HepG2 (cell line): ENCODE results near the gene ZNF277. TPM values are rescaled to one million over a fixed set of nuclear protein-coding genes. Genes with fewer than 3 reads are reported as not detected.

Experiments
- ATAC-seq: fragments of 200-7000 bp; cut with Tn5 transposase; 3 replicates; pipeline ENCODE4 v1.9.1; 2020; ENCODE audit warnings: mild to moderate bottlenecking, moderate library complexity
- BruUV-seq: library from RNA; stranded (reverse); fragments of 400-500 nt; replicated peaks from 2 replicates; lab custom pipeline; 2021; lab: Mats Ljungman, UMichigan
- CTCF ChIA-PET: fragments of 300-600 bp; formaldehyde crosslinking; extraction: SDS; loops from one replicate; lab custom pipeline; 2021; ENCODE audit warnings: low total read pairs, inconsistent platforms, low intra/inter-chr PET ratio; lab: Yijun Ruan, JAX
- POLR2A ChIA-PET: fragments of 350-600 bp; sonication (Branson Sonifier 250); formaldehyde crosslinking; loops from one replicate; lab custom pipeline; 2020; ENCODE audit warnings: antibody characterized with exemption, inconsistent platforms; lab: Yijun Ruan, JAX
- DNase-seq: peaks from one replicate; pipeline ENCODE4 v3.0.0-alpha.2; 2015; ENCODE audit warnings: low spot score
- FAIRE-seq: peaks from 3 replicates; lab custom pipeline; 2011; peaks lifted over from hg19 to GRCh38; lab: Jason Lieb, UNC
- H2AFZ ChIP-seq: one replicate; pipeline ENCODE4 v1.6.1; 2011; ENCODE audit warnings: low read length, inconsistent platforms
- H3K27ac ChIP-seq: fragments of 300-600 bp; 3 replicates; pipeline ENCODE4 v1.8.0; 2011; ENCODE audit warnings: mixed run types, mild to moderate bottlenecking, mixed read lengths, low read length, inconsistent platforms; ENCODE audit not compliant: insufficient read depth; ENCODE audit errors: extremely low read length
- H3K27me3 ChIP-seq, 2 experiments: fragments of 200-600 bp in 1 of 2; 2 replicates in 1 of 2; 3 replicates in 1 of 2; pipeline versions ENCODE4 v1.6.0 to v1.8.0; 2011; ENCODE audit warnings: low read length in 2 of 2, mild to moderate bottlenecking in 2 of 2, moderate library complexity in 2 of 2, inconsistent platforms in 1 of 2; ENCODE audit not compliant: insufficient read depth in 2 of 2, control insufficient read depth in 1 of 2
- H3K36me3 ChIP-seq, 2 experiments: fragments of 200-600 bp in 1 of 2; replicated peaks in 1 of 2; 2 replicates in 1 of 2; 3 replicates in 1 of 2; pipeline versions ENCODE4 v1.5.1 to v1.8.0; 2011; ENCODE audit warnings: low read length in 2 of 2, inconsistent platforms in 1 of 2; ENCODE audit not compliant: insufficient read depth in 2 of 2, control insufficient read depth in 1 of 2
- H3K4me1 ChIP-seq: 2 replicates; pipeline ENCODE4 v1.5.1; 2012; ENCODE audit warnings: low read length, inconsistent platforms; ENCODE audit not compliant: insufficient read depth
- H3K4me2 ChIP-seq: 2 replicates; pipeline ENCODE4 v1.6.0; 2011; ENCODE audit warnings: low read depth, low read length, inconsistent platforms
- H3K4me3 ChIP-seq, 3 experiments: fragments of 200-600 bp in 1 of 3; sonication (generic), shearing (Covaris generic) in 1 of 3; replicated peaks in 1 of 3; 2 replicates each; pipeline ENCODE4 v1.5.1; 2011 to 2016; ENCODE audit warnings: low read length in 3 of 3, inconsistent platforms in 2 of 3, low read depth in 2 of 3, mild to moderate bottlenecking in 2 of 3, control low read depth in 1 of 3, mixed read lengths in 1 of 3; ENCODE audit not compliant: insufficient read depth in 1 of 3
- H3K79me2 ChIP-seq: one replicate; pipeline ENCODE4 v1.6.1; 2011; ENCODE audit warnings: low read length, inconsistent platforms; ENCODE audit not compliant: insufficient read depth
- H3K9ac ChIP-seq: 2 replicates; pipeline ENCODE4 v1.6.0; 2011; ENCODE audit warnings: mild to moderate bottlenecking, low read depth, low read length, inconsistent platforms; ENCODE audit not compliant: insufficient read depth
- H3K9me3 ChIP-seq: 2 replicates; pipeline ENCODE4 v1.5.1; 2012; ENCODE audit warnings: mild to moderate bottlenecking, low read length
- H4K20me1 ChIP-seq: 2 replicates; pipeline ENCODE4 v1.6.0; 2011; ENCODE audit warnings: inconsistent platforms, mild to moderate bottlenecking, low read length, moderate library complexity; ENCODE audit not compliant: insufficient read depth
- ARID4A ChIP-seq: sonication (generic); formaldehyde crosslinking; IDR thresholded peaks from 2 replicates; pipeline ENCODE4 v1.5.0; 2020; ENCODE audit warnings: mild to moderate bottlenecking, missing genetic modification reagents, borderline replicate concordance
- BCL6 ChIP-seq: IDR thresholded peaks from 2 replicates; pipeline ENCODE4 v1.6.1; 2016; ENCODE audit warnings: missing genetic modification reagents, missing compliant biosample characterization
- BCLAF1 ChIP-seq: fragments of 450-650 bp; IDR thresholded peaks from 2 replicates; pipeline ENCODE4 v1.6.1; 2017; ENCODE audit warnings: mild to moderate bottlenecking
- CREM ChIP-seq, 2 experiments: sonication (generic) in 1 of 2; formaldehyde crosslinking in 1 of 2; IDR thresholded peaks; 2 replicates each; pipeline versions ENCODE4 v1.4.0 to v1.6.1; 2016 to 2020; ENCODE audit warnings: antibody characterized with exemption in 1 of 2, mild to moderate bottlenecking in 1 of 2, missing genetic modification reagents in 1 of 2
- PHF21A ChIP-seq: sonication (generic); formaldehyde crosslinking; IDR thresholded peaks from 2 replicates; pipeline ENCODE4 v1.5.0; 2020; ENCODE audit warnings: mild to moderate bottlenecking, missing genetic modification reagents
- POGZ ChIP-seq: sonication (generic); formaldehyde crosslinking; IDR thresholded peaks from 2 replicates; pipeline ENCODE4 v1.4.0; 2020; ENCODE audit warnings: mild to moderate bottlenecking, missing genetic modification reagents
- XRCC5 ChIP-seq: fragments of 200-400 bp; formaldehyde crosslinking; optimal IDR thresholded peaks from 2 replicates; pipeline ENCODE3; 2017; ENCODE audit warnings: mild to moderate bottlenecking, low read length
- ZNF251 ChIP-seq: sonication (generic); formaldehyde crosslinking; IDR thresholded peaks from 2 replicates; pipeline ENCODE4 v1.9.0; 2021; ENCODE audit warnings: mild to moderate bottlenecking, missing genetic modification reagents
- ZNF580 ChIP-seq: IDR thresholded peaks from 2 replicates; pipeline ENCODE4 v1.6.1; 2016; ENCODE audit warnings: low read depth, borderline replicate concordance
- ZNF678 ChIP-seq: sonication (generic); formaldehyde crosslinking; IDR thresholded peaks from 2 replicates; pipeline ENCODE4 v1.4.0; 2020; ENCODE audit warnings: mild to moderate bottlenecking, missing genetic modification reagents
- ZNF704 ChIP-seq: sonication (generic); formaldehyde crosslinking; IDR thresholded peaks from 2 replicates; pipeline ENCODE4 v1.8.1; 2023; ENCODE audit warnings: mild to moderate bottlenecking, inconsistent platforms, moderate library complexity, missing genetic modification reagents, borderline replicate concordance
- WGBS: methylation state at CpG from one replicate; pipeline ENCODE4 v1.1.6; 2017; ENCODE audit warnings: low lambda C conversion rate; 5-methylcytosine and 5-hydroxymethylcytosine counted together
- in situ Hi-C: cut with HindIII; loops from 2 replicates; pipeline ENCODE4 v1.10.0; 2017; ENCODE audit warnings: low pct_unique_long_range_greater_than_20kb; ENCODE audit not compliant: extremely low pct_ligation_motif_present
- intact Hi-C: fragments of 100-400 bp; cut with micrococcal nuclease; formaldehyde crosslinking; loops from one replicate; pipeline ENCODE4 v1.10.0; 2022; ENCODE audit not compliant: unreplicated experiment
- polyA plus RNA-seq, 8 experiments: library from polyadenylated mRNA; depleted of rRNA in 3 of 8; stranded (reverse) in 7 of 8; unstranded in 1 of 8; fragments of >200 nt; fragmentation: Illumina TruSeq in 4 of 8; extraction: Trizol in 4 of 8; gene quantifications; 2 replicates each; pipeline versions ENCODE4 v1.2.1 to v1.2.3, GENCODE V29; 2011 to 2016; ENCODE audit warnings: low read depth in 4 of 8, missing spikeins in 1 of 8, mixed read lengths in 1 of 8; ENCODE audit not compliant: insufficient read depth in 1 of 8
- total RNA-seq, 5 experiments: library from RNA; depleted of rRNA; stranded (reverse); fragments of >200 nt; fragmentation: Illumina TruSeq; extraction: Trizol; gene quantifications; 2 replicates each; pipeline ENCODE4 v1.2.3, GENCODE V29; 2016; ENCODE audit warnings: low read depth in 1 of 5

Gene ZNF277
- total and polyA plus RNA-seq, 2 of the 13 experiments (the other 11 are each of a cell fraction or from before 2014, with no cell fraction given): 29.1 to 30.1 TPM

- TF ChIP-seq BCLAF1 (no peak), XRCC5 (peak; percentile 77), ZNF580 (CRISPR knock-in tag) (peak; percentile 61; the same call in 1 of the 2 replicates)
These were observed 44.2 kb upstream of the ZNF277 start (continued) for GRCh38 chr7:112162142-112162766.

GRCh38 chr7:112162784-112163506, 43.5 kb upstream of the ZNF277 start:
- ATAC-seq: peak; percentile 24
- no peak overlapping the region for H2AFZ ChIP-seq
- in situ Hi-C loops (no loop called here), intact Hi-C loops (no loop called here)
- H3K27ac ChIP-seq: peak overlapping the region; percentile 39
- H3K9ac ChIP-seq: no peak overlapping the region
- no peaks in the 10 kb centered on the region for H3K27me3 ChIP-seq
- H4K20me1 ChIP-seq: peaks cover 33% of the 10 kb centered on the region
- ChIA-PET POLR2A (interaction anchor here (0.6 to 1.0 kb wide), 3 partner anchors 30 to 288 kb away, joined by 3 read pairs; no protein-coding TSS in a partner anchor), CTCF (no interaction called here)
- H3K4me3 ChIP-seq: peak overlapping the region in 2 of 3 experiments; percentile 27 to 36; a peak in 2 of 6 replicates
- H3K4me1 ChIP-seq: peaks cover 43% of the 10 kb centered on the region
- H3K79me2 ChIP-seq: peaks cover 13% of the 10 kb centered on the region
- no peaks in the 10 kb centered on the region for H3K9me3 ChIP-seq
- BruUV-seq: no TSS peak
- H3K36me3 ChIP-seq: no peaks in the 10 kb centered on the region
- peak overlapping the region; percentile 76 for H3K4me2 ChIP-seq
- FAIRE-seq: no peak
- no peak for DNase-seq
- 10% methylated on average over 6 of the region's 6 CpGs for WGBS
- 0 out of 2 replicates have a peak, but pooled peaks have one; percentile 21 for TF ChIP-seq BCL6 (CRISPR knock-in tag)
- TF ChIP-seq ZNF704 (CRISPR knock-in tag): no peak
- no peak for TF ChIP-seq ZNF678
- TF ChIP-seq PHF21A (CRISPR knock-in tag): peak; percentile 37; the same call in 1 of the 2 replicates
- no peak for TF ChIP-seq ZNF251
- no peak for TF ChIP-seq ARID4A (CRISPR knock-in tag)
- no peak for TF ChIP-seq POGZ (CRISPR knock-in tag)
- peak; percentile 26; the same call in 1 of the 2 replicates for TF ChIP-seq CREM (IDR thresholded peaks at IDR 0.05)
- no peak for TF ChIP-seq CREM (CRISPR knock-in tag; IDR thresholded peaks at IDR 0.05)
